ENCODE measurements around the gene MINAR1. TPM values are rescaled to one million over a fixed set of nuclear protein-coding genes. Genes with fewer than 3 reads are reported as not detected.

MINAR1 gene
- total RNA-seq, 4 donors from 2014 or later: 0.20 to 0.60 (median 0.21) TPM

DNA sequence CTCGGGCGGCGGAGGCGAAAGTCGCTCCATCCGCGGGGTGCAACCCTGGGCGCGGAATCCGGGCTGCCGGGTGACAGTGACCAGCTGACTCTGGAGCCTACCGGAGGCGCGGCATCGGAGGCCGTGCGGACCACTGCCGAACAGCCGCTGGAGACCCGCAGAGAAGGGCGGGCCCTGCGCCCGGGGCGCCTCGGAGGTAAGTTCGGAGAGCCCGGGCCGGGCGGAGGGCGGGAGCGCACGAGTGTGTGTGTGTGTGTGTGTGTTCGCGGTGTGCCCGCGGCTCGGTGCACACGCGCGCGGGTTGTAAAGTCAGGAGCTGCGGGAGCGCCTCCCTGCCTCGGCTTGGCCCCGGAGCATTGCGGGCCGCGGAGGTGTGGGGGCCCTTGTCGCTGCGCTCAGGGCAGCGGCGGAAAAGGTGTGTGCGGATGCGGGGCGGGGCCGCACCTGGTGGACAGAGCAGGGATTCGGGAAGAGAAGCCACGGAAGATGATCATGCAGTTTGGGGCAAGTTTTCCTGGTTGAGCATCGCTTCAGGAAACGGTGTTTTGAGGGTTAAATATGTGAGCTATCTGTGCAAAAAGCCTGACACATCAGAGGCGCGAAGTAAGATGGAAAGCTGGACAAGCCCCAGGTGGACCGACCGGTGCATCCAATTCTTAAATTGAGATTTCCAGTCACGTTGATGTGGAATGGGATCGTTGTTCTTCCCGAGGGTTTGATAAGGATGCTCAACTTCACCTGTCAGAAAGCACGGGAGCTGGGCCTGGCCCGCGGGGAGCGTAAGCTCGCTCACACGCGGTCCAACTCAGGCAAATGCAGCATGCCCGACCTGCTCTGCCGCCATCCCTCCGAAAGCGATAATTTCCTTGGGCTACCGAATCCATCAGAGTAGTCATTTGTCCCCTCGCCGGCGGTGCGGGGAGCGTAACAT is 474 bp downstream of the MINAR1 start:
- Histone ChIP-seq H3K27me3 (peaks cover 0 to 56% of the 10 kb centered on the region in 2 donors), H3K4me1 (peaks cover 0 to 22% (median 5%) of the 10 kb centered on the region in 4 donors), H3K36me3 (no peaks in the 10 kb centered on the region), H3K27ac (no peak overlapping the region), H3K9me3 (no peaks in the 10 kb centered on the region), H3K4me3 (peak overlapping the region in 2 of 4 donors; percentile 38 to 45)
- 6 to 7% methylated on average over 45 to 57 of the region's 84 CpGs for WGBS, 2 donors
- no peak for DNase-seq (ENCODE audit: low spot score in 2 of 2)
- no peak for TF ChIP-seq EP300 (IDR thresholded peaks at IDR 0.05)
- TF ChIP-seq POLR2A (IDR thresholded peaks at IDR 0.05): no peak
- TF ChIP-seq, protein P1, sequence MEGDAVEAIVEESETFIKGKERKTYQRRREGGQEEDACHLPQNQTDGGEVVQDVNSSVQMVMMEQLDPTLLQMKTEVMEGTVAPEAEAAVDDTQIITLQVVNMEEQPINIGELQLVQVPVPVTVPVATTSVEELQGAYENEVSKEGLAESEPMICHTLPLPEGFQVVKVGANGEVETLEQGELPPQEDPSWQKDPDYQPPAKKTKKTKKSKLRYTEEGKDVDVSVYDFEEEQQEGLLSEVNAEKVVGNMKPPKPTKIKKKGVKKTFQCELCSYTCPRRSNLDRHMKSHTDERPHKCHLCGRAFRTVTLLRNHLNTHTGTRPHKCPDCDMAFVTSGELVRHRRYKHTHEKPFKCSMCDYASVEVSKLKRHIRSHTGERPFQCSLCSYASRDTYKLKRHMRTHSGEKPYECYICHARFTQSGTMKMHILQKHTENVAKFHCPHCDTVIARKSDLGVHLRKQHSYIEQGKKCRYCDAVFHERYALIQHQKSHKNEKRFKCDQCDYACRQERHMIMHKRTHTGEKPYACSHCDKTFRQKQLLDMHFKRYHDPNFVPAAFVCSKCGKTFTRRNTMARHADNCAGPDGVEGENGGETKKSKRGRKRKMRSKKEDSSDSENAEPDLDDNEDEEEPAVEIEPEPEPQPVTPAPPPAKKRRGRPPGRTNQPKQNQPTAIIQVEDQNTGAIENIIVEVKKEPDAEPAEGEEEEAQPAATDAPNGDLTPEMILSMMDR (IDR thresholded peaks at IDR 0.05): no peak

DNA sequence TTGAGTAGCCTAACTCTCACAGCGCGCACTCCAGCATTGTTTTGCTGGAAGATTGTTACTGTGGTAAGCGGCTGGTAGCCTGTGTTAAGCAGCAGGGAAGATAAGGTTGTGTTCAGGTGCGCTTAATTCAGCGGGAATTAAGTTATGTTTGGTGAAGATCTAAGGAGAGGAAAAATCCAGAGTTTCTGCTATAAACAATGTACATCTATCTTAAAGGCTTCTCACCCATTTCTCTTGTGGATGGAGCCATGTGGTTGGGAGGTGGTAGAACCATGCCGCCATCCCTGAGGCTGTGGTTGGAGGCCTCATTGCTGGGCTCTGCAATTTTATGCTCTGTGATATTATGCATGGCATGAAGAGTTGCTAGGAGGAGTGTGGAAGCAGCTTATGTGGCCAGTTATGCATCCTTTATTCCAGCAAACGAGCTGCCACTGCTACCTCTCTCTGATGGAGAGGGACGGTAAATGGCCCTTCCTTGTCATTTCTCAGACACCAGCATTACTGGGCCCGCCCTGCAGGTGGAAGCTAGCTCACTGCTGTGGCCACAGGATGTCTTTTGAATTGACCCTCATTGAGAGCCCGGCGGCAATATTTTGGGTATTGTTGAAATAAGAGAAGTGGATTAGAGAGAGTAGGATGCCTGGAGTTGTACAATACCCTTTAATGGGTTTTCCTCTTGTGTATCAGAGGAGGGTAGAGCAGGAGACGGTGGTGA is 1.3 kb downstream of the MINAR1 start:
- WGBS, 2 donors: 29 to 49% methylated on average over 11 to 12 of the region's 12 CpGs
- peaks cover 0 to 22% (median 5%) of the 10 kb centered on the region in 4 donors for H3K4me1 ChIP-seq
- H3K27ac ChIP-seq: no peak overlapping the region
- H3K36me3 ChIP-seq: no peaks in the 10 kb centered on the region
- TF ChIP-seq EP300 (IDR thresholded peaks at IDR 0.05): no peak
- TF ChIP-seq POLR2A (IDR thresholded peaks at IDR 0.05): no peak
- TF ChIP-seq, protein P1 (IDR thresholded peaks at IDR 0.05): no peak
- no peak overlapping the region for H3K4me3 ChIP-seq
- DNase-seq (ENCODE audit: low spot score in 2 of 2): no peak
- H3K27me3 ChIP-seq: peaks cover 0 to 56% of the 10 kb centered on the region in 2 donors
- no peaks in the 10 kb centered on the region for H3K9me3 ChIP-seq

DNA sequence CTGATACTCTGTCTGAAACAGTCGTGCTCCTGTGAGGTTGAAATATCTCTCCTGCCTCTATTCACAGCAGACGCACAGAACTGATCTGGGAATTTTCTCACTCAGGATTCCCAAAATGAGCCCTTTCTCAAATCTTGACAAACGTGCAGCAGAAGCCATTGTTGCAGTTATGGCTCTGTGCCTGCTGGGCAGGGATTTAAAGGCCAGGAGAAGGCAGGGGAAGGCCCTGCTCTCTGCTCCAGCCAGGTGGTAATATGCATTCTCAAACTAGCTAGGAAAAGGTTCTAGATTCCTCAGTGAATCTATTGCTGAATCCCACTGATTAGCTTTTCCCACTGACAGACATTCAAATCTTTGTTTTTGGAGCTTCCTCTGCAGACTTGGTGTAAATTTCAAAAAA is 2.2 kb downstream of the MINAR1 start:
- H3K4me3 ChIP-seq: no peak overlapping the region
- no peaks in the 10 kb centered on the region for H3K36me3 ChIP-seq
- peaks cover 0 to 49% of the 10 kb centered on the region in 2 donors for H3K27me3 ChIP-seq
- H3K4me1 ChIP-seq: peaks cover 0 to 22% (median 5%) of the 10 kb centered on the region in 4 donors
- no peaks in the 10 kb centered on the region for H3K9me3 ChIP-seq
- TF ChIP-seq POLR2A (IDR thresholded peaks at IDR 0.05): no peak
- 59 to 62% methylated on average over 3 of the region's 3 CpGs for WGBS, 2 donors
- no peak for DNase-seq (ENCODE audit: low spot score in 2 of 2)
- H3K27ac ChIP-seq: no peak overlapping the region

DNA sequence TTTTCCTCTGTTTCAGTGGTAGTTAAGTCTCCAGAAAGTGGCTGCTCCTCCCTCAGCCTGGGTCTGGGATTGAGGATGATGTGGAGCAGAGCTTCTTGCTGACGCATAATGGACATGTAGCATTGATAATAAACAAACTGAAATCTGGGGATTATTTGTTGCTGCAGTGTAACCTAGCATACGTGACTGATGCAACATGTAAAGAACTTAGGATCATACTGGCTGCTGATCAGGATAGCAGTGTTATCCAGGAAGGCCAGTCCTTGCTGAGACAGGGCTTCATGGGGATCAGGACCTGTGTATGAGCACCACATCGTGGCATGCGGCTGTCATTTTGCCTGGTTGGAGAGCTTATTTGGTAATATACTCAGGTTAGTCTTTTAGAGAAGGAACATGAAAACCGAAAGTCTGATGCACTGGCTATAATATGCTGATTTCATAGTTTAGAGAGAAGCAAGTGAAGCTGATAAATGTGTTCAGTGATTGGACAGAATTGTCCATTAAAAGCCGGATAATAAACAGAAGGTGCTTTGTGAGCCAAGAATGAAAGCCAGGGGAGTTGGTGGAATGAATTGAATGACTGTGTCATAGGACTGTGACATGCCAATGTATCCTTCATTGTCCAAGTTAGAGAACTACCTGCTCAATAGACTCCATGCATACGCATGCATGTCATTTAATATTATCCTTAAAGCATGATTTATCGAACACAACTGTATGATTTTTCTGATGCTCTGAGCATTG is 4.1 kb downstream of the MINAR1 start:
- no peak for DNase-seq (ENCODE audit: low spot score in 2 of 2)
- H3K4me3 ChIP-seq: no peak overlapping the region

More for the DNA sequence above, 4.1 kb downstream of the MINAR1 start:
- peaks cover 0 to 31% of the 10 kb centered on the region in 2 donors for H3K27me3 ChIP-seq
- TF ChIP-seq POLR2A (IDR thresholded peaks at IDR 0.05) (no peak), EP300 (IDR thresholded peaks at IDR 0.05) (no peak)
- TF ChIP-seq, protein P1 (IDR thresholded peaks at IDR 0.05): no peak
- 66 to 74% methylated on average over 8 of the region's 8 CpGs for WGBS, 2 donors
- H3K9me3 ChIP-seq: no peaks in the 10 kb centered on the region
- H3K36me3 ChIP-seq: no peaks in the 10 kb centered on the region
- H3K27ac ChIP-seq: no peak overlapping the region
- peaks cover 0 to 19% (median 5%) of the 10 kb centered on the region in 4 donors for H3K4me1 ChIP-seq

Measured in tibial nerve (tissue), 4 donors.